Coronary artery (tissue), 2 donors: ENCODE measurements around the gene EME2.
A peak's percentile ranks its signal among the peaks of the same experiment; 100 is the strongest.

ENCODE experiments used
- DNase-seq: peaks from one replicate; pipeline ENCODE4 v3.0.0-alpha.2; 2017; ENCODE audit warnings: low spot score
- H3K27ac ChIP-seq, 2 donors: fragments of 200-600 bp; sonication (generic); one replicate each; pipeline ENCODE4 v1.5.1; 2016 to 2019
- H3K4me3 ChIP-seq: fragments of 200-600 bp; sonication (generic); 2 replicates; pipeline ENCODE4 v1.5.1; 2016; ENCODE audit warnings: mild to moderate bottlenecking, moderate library complexity
- TF ChIP-seq, protein P1 (sequence below): fragments of 200-600 bp; sonication (generic); IDR thresholded peaks from one replicate; pipeline ENCODE4 v1.5.1; 2019; ENCODE audit warnings: antibody characterized with exemption

EME2 gene

GRCh38 chr16:1772362-1772907 lies at the start of gene EME2:
EME2 (plus strand) TSS chr16:1772810; CDS start chr16:1773228, 418 bp downstream.
- peak within 1 kb of the TSS; percentile 82 to 91 for H3K27ac ChIP-seq
- peak within 1 kb of the TSS; percentile 98 for H3K4me3 ChIP-seq
- TF ChIP-seq, protein P1, sequence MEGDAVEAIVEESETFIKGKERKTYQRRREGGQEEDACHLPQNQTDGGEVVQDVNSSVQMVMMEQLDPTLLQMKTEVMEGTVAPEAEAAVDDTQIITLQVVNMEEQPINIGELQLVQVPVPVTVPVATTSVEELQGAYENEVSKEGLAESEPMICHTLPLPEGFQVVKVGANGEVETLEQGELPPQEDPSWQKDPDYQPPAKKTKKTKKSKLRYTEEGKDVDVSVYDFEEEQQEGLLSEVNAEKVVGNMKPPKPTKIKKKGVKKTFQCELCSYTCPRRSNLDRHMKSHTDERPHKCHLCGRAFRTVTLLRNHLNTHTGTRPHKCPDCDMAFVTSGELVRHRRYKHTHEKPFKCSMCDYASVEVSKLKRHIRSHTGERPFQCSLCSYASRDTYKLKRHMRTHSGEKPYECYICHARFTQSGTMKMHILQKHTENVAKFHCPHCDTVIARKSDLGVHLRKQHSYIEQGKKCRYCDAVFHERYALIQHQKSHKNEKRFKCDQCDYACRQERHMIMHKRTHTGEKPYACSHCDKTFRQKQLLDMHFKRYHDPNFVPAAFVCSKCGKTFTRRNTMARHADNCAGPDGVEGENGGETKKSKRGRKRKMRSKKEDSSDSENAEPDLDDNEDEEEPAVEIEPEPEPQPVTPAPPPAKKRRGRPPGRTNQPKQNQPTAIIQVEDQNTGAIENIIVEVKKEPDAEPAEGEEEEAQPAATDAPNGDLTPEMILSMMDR: no peak
- no peak for DNase-seq

DNA sequence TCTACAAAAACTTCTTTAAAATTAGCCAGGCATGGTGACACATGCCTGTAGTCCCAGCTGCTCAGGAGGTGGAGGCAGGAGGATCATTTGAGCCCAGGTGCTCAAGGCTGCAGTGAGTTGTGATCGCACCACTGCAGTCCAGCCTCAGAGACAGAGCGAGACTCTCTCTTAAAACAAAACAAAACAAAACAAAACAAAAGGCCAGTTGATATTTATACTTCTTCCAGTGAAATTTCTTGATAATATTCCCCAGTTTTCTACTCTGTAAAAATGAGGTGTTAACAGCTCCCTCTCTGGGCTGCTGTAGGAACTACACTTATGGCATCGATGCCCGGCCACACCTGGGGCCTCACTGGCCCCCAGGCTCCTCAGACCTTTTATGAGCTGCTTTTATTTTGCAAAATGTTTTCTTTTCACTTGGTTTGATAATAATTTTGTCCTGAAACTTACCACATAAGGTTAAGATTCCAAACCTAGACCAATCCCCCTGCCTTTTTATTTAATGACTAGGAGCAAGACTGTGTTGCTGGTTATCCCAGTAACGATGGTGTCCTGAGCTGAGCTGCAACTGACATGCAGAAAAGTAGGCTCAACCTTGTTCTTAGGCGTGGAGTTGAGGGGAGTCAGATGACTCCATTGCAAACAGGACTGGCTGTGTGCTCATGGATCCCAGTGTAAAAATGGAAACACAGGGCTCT lies 49.0 kb upstream of the EME2 start:
- Histone ChIP-seq H3K4me3 (no peak overlapping the region), H3K27ac (peak overlapping the region in 1 of 2 donors; percentile 40)
- DNase-seq: no peak
- TF ChIP-seq, protein P1: peak; percentile 41

DNA sequence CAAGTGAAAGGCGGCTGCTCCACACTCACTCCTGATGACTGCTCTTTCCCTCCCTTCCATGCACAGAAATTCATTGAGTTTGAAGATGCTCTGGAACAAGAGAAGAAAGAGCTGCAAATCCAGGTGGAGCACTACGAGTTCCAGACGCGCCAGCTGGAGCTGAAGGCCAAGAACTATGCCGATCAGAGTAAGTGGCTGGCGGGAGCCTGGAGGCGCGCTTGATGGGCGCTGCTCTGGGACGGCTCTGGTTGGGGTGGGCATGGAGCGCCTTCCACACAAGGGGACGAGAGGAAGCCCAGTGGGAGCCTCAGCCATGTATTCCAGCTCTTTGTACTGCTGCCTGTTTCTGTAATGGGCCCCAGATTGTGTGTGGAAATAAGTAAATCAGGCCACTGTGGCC lies 48.1 kb upstream of the EME2 start:
- no peak for DNase-seq
- Histone ChIP-seq H3K27ac (no peak overlapping the region), H3K4me3 (no peak overlapping the region)
- TF ChIP-seq, protein P1: no peak

GRCh38 chr16:1726661-1727502 lies 45.7 kb upstream of the EME2 start:
- no peak overlapping the region for H3K4me3 ChIP-seq
- no peak for DNase-seq
- H3K27ac ChIP-seq: no peak overlapping the region
- TF ChIP-seq, protein P1: no peak

- no peak for DNase-seq
- H3K27ac ChIP-seq: no peak overlapping the region
- TF ChIP-seq, protein P1: no peak
- no peak overlapping the region for H3K4me3 ChIP-seq
Measured at GRCh38 chr16:1727651-1728624, 44.7 kb upstream of the EME2 start.

GRCh38 chr16:1729026-1729425 lies 43.6 kb upstream of the EME2 start:
- no peak for DNase-seq
- TF ChIP-seq, protein P1: no peak
- Histone ChIP-seq H3K27ac (no peak overlapping the region), H3K4me3 (no peak overlapping the region)
